ENCODE results near the gene CLCN7.

DNA sequence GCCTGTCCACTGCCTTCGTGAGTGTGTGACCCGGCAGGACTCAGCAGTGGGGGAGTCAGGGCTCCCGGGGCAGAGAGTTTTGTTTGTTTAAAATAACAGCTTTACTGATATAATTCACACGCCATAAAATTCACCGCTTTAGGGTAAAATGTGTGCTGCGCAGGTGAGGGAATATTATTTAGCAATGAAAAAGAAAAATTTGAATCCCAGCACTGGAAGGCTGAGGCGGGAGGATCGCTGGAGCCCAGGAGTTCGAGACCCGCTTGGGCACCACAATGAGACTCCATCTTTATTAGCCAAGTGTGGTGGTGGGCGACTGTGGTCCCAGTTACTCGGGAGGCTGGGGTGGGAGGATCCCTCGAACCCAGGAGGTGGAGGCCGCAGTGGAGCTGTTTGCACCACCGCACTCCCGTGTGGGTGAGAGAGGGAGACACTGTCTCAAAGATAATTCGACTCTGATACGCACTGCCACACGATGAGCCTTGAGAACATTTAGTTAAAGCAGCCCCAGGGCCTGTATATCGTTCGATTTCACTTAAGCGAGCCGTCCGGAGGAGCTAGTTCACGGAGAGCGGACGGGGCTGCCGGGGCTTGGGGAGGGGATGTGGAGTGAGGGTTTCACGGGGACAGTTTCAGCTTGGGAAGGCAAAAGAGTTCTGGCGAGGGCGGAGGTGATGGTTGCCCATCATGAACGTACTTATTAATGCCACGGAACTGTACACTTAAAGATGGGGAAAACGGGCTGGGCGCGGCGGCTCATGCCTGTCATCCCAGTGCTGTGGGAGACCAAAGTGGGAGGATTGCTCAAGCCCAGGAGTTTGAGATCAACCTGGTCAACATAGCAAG, 28.5 kb upstream of the CLCN7 start:
- TF ChIP-seq EP300 (conservative IDR thresholded peaks at IDR 0.05; ENCODE audit: poor library complexity, severe bottlenecking) (no peak), POLR2AphosphoS5 (IDR thresholded peaks at IDR 0.05) (no peak)
- TF ChIP-seq, protein P1, sequence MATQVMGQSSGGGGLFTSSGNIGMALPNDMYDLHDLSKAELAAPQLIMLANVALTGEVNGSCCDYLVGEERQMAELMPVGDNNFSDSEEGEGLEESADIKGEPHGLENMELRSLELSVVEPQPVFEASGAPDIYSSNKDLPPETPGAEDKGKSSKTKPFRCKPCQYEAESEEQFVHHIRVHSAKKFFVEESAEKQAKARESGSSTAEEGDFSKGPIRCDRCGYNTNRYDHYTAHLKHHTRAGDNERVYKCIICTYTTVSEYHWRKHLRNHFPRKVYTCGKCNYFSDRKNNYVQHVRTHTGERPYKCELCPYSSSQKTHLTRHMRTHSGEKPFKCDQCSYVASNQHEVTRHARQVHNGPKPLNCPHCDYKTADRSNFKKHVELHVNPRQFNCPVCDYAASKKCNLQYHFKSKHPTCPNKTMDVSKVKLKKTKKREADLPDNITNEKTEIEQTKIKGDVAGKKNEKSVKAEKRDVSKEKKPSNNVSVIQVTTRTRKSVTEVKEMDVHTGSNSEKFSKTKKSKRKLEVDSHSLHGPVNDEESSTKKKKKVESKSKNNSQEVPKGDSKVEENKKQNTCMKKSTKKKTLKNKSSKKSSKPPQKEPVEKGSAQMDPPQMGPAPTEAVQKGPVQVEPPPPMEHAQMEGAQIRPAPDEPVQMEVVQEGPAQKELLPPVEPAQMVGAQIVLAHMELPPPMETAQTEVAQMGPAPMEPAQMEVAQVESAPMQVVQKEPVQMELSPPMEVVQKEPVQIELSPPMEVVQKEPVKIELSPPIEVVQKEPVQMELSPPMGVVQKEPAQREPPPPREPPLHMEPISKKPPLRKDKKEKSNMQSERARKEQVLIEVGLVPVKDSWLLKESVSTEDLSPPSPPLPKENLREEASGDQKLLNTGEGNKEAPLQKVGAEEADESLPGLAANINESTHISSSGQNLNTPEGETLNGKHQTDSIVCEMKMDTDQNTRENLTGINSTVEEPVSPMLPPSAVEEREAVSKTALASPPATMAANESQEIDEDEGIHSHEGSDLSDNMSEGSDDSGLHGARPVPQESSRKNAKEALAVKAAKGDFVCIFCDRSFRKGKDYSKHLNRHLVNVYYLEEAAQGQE (IDR thresholded peaks at IDR 0.05; ENCODE audit: borderline replicate concordance), result no peak
- TF ChIP-seq, protein P2, sequence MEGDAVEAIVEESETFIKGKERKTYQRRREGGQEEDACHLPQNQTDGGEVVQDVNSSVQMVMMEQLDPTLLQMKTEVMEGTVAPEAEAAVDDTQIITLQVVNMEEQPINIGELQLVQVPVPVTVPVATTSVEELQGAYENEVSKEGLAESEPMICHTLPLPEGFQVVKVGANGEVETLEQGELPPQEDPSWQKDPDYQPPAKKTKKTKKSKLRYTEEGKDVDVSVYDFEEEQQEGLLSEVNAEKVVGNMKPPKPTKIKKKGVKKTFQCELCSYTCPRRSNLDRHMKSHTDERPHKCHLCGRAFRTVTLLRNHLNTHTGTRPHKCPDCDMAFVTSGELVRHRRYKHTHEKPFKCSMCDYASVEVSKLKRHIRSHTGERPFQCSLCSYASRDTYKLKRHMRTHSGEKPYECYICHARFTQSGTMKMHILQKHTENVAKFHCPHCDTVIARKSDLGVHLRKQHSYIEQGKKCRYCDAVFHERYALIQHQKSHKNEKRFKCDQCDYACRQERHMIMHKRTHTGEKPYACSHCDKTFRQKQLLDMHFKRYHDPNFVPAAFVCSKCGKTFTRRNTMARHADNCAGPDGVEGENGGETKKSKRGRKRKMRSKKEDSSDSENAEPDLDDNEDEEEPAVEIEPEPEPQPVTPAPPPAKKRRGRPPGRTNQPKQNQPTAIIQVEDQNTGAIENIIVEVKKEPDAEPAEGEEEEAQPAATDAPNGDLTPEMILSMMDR (IDR thresholded peaks at IDR 0.05; ENCODE audit: poor library complexity, severe bottlenecking), result no peak
